K562 (cell line): Measurements from ENCODE around the gene WASF1. TPM values are rescaled to one million over a fixed set of nuclear protein-coding genes. Genes with fewer than 3 reads are reported as not detected.
A peak's percentile ranks its signal among the peaks of the same experiment; 100 is the strongest.

Source experiments
- ATAC-seq: fragments of 200-7000 bp; cut with Tn5 transposase; 3 replicates; pipeline ENCODE4 v1.9.1; 2020; ENCODE audit warnings: moderate library complexity
- BruUV-seq: library from RNA; stranded (reverse); fragments of 400-500 nt; replicated peaks from 2 replicates; lab custom pipeline; 2021; lab: Mats Ljungman, UMichigan
- CTCF ChIA-PET: fragments of 300-600 bp; formaldehyde crosslinking; extraction: SDS; loops from one replicate; lab custom pipeline; 2021; ENCODE audit warnings: low intra/inter-chr PET ratio; lab: Yijun Ruan, JAX
- POLR2A ChIA-PET: fragments of 300-600, 350-650 bp; sonication (Branson Sonifier 250); formaldehyde crosslinking; extraction: SDS; loops from one replicate; lab custom pipeline; 2021; ENCODE audit warnings: antibody characterized with exemption, inconsistent platforms; lab: Yijun Ruan, JAX
- DNase-seq, 4 experiments: peaks; one replicate each; pipeline versions ENCODE4 v3.0.0 to v3.0.0-alpha.2; 2011 to 2018; ENCODE audit warnings: low spot score in 3 of 4, mixed read lengths in 3 of 4; ENCODE audit errors: extremely low read depth in 1 of 4
- FAIRE-seq: peaks from 2 replicates; lab custom pipeline; 2011; peaks lifted over from hg19 to GRCh38; lab: Jason Lieb, UNC
- H2AFZ ChIP-seq: 2 replicates; pipeline ENCODE4 v1.6.0; 2011; ENCODE audit warnings: low read depth, low read length, control low read depth, inconsistent platforms
- H3K27ac ChIP-seq: fragments of 200-600 bp; 3 replicates; pipeline ENCODE4 v1.8.0; 2011; ENCODE audit warnings: low read depth, mild to moderate bottlenecking, control low read depth, inconsistent platforms, low read length, moderate library complexity, mixed read lengths; ENCODE audit errors: extremely low read depth
- H3K27me3 ChIP-seq, 2 experiments: fragments of 300-600 bp in 1 of 2; 2 replicates in 1 of 2; 3 replicates in 1 of 2; pipeline versions ENCODE4 v1.6.0 to v1.8.0; 2011; ENCODE audit warnings: inconsistent platforms in 2 of 2, low read length in 2 of 2, mild to moderate bottlenecking in 1 of 2, mixed read lengths in 1 of 2, moderate library complexity in 1 of 2; ENCODE audit not compliant: control insufficient read depth in 2 of 2, insufficient read depth in 2 of 2
- H3K36me3 ChIP-seq: fragments of 300-600 bp; 3 replicates; pipeline ENCODE4 v1.8.0; 2011; ENCODE audit warnings: mild to moderate bottlenecking, low read length, inconsistent platforms; ENCODE audit not compliant: control insufficient read depth, insufficient read depth
- H3K4me1 ChIP-seq, 2 experiments: fragments of 200-600 bp in 1 of 2; replicated peaks in 1 of 2; 2 replicates in 1 of 2; 3 replicates in 1 of 2; pipeline versions ENCODE4 v1.5.1 to v1.8.0; 2011; ENCODE audit warnings: inconsistent platforms in 2 of 2, low read length in 2 of 2, mild to moderate bottlenecking in 1 of 2, mixed read lengths in 1 of 2, moderate library complexity in 1 of 2; ENCODE audit not compliant: control insufficient read depth in 2 of 2, insufficient read depth in 2 of 2
- H3K4me2 ChIP-seq: 2 replicates; pipeline ENCODE4 v1.6.1; 2011; ENCODE audit warnings: low read length, control low read depth, inconsistent platforms, mixed read lengths; ENCODE audit not compliant: insufficient read depth
- H3K4me3 ChIP-seq: fragments of 200-600 bp; sonication (generic), shearing (Covaris generic); 2 replicates; pipeline ENCODE4 v1.5.1; 2016; ENCODE audit warnings: control low read depth, inconsistent platforms
- H3K79me2 ChIP-seq: fragments of 200-600 bp; 3 replicates; pipeline ENCODE4 v1.8.0; 2011; ENCODE audit warnings: low read length, inconsistent platforms; ENCODE audit not compliant: control insufficient read depth, insufficient read depth
- H3K9ac ChIP-seq, 2 experiments: 2 replicates each; pipeline versions ENCODE4 v1.6.0 to v1.6.1; 2011; ENCODE audit warnings: low read depth in 2 of 2, low read length in 2 of 2, control low read depth in 1 of 2, inconsistent platforms in 1 of 2, mild to moderate bottlenecking in 1 of 2, mixed read lengths in 1 of 2; ENCODE audit not compliant: insufficient read depth in 1 of 2
- H3K9me1 ChIP-seq: one replicate; pipeline ENCODE4 v1.6.0; 2011; ENCODE audit warnings: inconsistent platforms, mild to moderate bottlenecking, low read length, moderate library complexity; ENCODE audit not compliant: control insufficient read depth, insufficient read depth
- H3K9me3 ChIP-seq: replicated peaks from 2 replicates; pipeline ENCODE4 v1.5.1; 2011; ENCODE audit warnings: low read depth, low read length, inconsistent platforms; ENCODE audit not compliant: control insufficient read depth, insufficient read depth
- H4K20me1 ChIP-seq: replicated peaks from 2 replicates; pipeline ENCODE4 v1.6.1; 2011; ENCODE audit warnings: low read length, inconsistent platforms, mixed read lengths; ENCODE audit not compliant: control insufficient read depth, insufficient read depth
- CHD1 ChIP-seq: fragments of 200-600 bp; sonication (generic); IDR thresholded peaks from one replicate; pipeline ENCODE4 v1.6.1; 2012; ENCODE audit warnings: mild to moderate bottlenecking, moderate library complexity, low read length, inconsistent platforms
- EHMT2 ChIP-seq: fragments of 450-650 bp; IDR thresholded peaks from 2 replicates; pipeline ENCODE4 v1.6.1; 2018; ENCODE audit warnings: antibody characterized with exemption
- FOS ChIP-seq: IDR thresholded peaks from 3 replicates; pipeline ENCODE4 v1.6.1; 2011; ENCODE audit not compliant: insufficient read length; ENCODE audit errors: extremely low read depth
- FOSL1 ChIP-seq: fragments of 200-800 bp; sonication (Bioruptor generic); conservative IDR thresholded peaks from 2 replicates; pipeline ENCODE4 v1.6.1; 2016; ENCODE audit warnings: missing genetic modification characterization, missing compliant biosample characterization
- KDM5B ChIP-seq: fragments of 200-600 bp; sonication (generic); IDR thresholded peaks from 2 replicates; pipeline ENCODE4 v1.6.1; 2012; ENCODE audit warnings: low read depth, mild to moderate bottlenecking, moderate library complexity, low read length, control low read depth, inconsistent platforms; ENCODE audit not compliant: insufficient replicate concordance
- KHSRP ChIP-seq: fragments of 450-650 bp; IDR thresholded peaks from 2 replicates; pipeline ENCODE4 v1.6.1; 2017
- MAFF ChIP-seq: IDR thresholded peaks from 2 replicates; pipeline ENCODE4 v1.6.1; 2012; ENCODE audit warnings: low read length, improper control_type of control experiment
- NCOA4 ChIP-seq: fragments of 450-650 bp; IDR thresholded peaks from 2 replicates; pipeline ENCODE4 v1.6.1; 2018; ENCODE audit warnings: mild to moderate bottlenecking; ENCODE audit not compliant: partially characterized antibody
- SAFB2 ChIP-seq: fragments of 200-400 bp; formaldehyde crosslinking; IDR thresholded peaks from 2 replicates; pipeline ENCODE4 v1.6.1; 2018; ENCODE audit warnings: borderline replicate concordance, low read length, low read depth, moderate library complexity; ENCODE audit not compliant: severe bottlenecking
- SMAD2 ChIP-seq: fragments of 150-350 bp; IDR thresholded peaks from 2 replicates; pipeline ENCODE4 v1.6.1; 2014; ENCODE audit warnings: low read depth, mild to moderate bottlenecking, low read length
- ZNF274 ChIP-seq: IDR thresholded peaks from 2 replicates; pipeline ENCODE4 v1.6.1; 2011; ENCODE audit warnings: low read depth, mild to moderate bottlenecking, low read length, moderate library complexity, borderline replicate concordance
- ZNF57 ChIP-seq: fragments of 450-650 bp; formaldehyde crosslinking; IDR thresholded peaks from 2 replicates; pipeline ENCODE4 v1.4.0; 2020; ENCODE audit warnings: mild to moderate bottlenecking, moderate library complexity
- WGBS: fragments of 100-300 bp; shearing (Covaris generic); methylation state at CpG from one replicate; pipeline ENCODE4 v1.1.6; 2016; ENCODE audit warnings: low coverage, mixed read lengths; ENCODE audit not compliant: insufficient coverage; ENCODE audit errors: missing lambda C conversion rate; 5-methylcytosine and 5-hydroxymethylcytosine counted together
- in situ Hi-C: fragments of 300-500 bp; cut with MboI; formaldehyde crosslinking; loops from 4 replicates; pipeline ENCODE4 v1.15.0; 2018; ENCODE audit warnings: inconsistent platforms, mixed read lengths
- intact Hi-C: fragments of 100-400 bp; cut with micrococcal nuclease; formaldehyde crosslinking; loops from 2 replicates; pipeline ENCODE4 v1.14.2; 2022
- polyA plus RNA-seq, 8 experiments: library from polyadenylated mRNA; depleted of rRNA in 4 of 8; stranded (reverse) in 5 of 8; unstranded in 3 of 8; fragments of >200 nt; fragmentation: Nextera tagmentation in 2 of 8; fragmentation: Illumina TruSeq in 1 of 8; extraction: Ambion mirVana in 2 of 8; extraction: Trizol in 1 of 8; gene quantifications; 2 replicates each; pipeline versions ENCODE4 v1.2.1 to v1.2.3, GENCODE V29; 2011 to 2014; ENCODE audit warnings: inconsistent platforms in 1 of 8, missing spikeins in 1 of 8
- total RNA-seq, 7 experiments: library from RNA; depleted of rRNA in 6 of 7; stranded (reverse); fragments of >200 nt in 6 of 7; fragmentation: Illumina TruSeq in 2 of 7; extraction: Trizol in 2 of 7; gene quantifications; 2 replicates each; pipeline versions ENCODE4 v1.2.1 to v1.2.3, GENCODE V29; 2011 to 2021; ENCODE audit warnings: low replicate concordance in 1 of 7
- TF ChIP-seq, protein P1 (sequence below), 2 experiments: fragments of 450-650 bp; formaldehyde crosslinking in 1 of 2; IDR thresholded peaks; 2 replicates each; pipeline versions ENCODE4 v1.4.0 to v1.6.1; 2014 to 2020; ENCODE audit warnings: mild to moderate bottlenecking in 2 of 2, borderline replicate concordance in 1 of 2, low read depth in 1 of 2
- TF ChIP-seq, protein P2 (sequence below), 2 experiments: fragments of 450-650 bp in 1 of 2; sonication (generic) in 1 of 2; formaldehyde crosslinking; conservative IDR thresholded peaks; 2 replicates each; pipeline versions ENCODE4 v1.4.0 to v1.8.1; 2020 to 2022; ENCODE audit warnings: mild to moderate bottlenecking in 1 of 2, missing genetic modification reagents in 1 of 2

The WASF1 gene
- total and polyA plus RNA-seq, 9 of the 15 experiments (the other 6 are each of a cell fraction or from before 2014, with no cell fraction given) = 2.1 to 18.2 (median 7.4) TPM

DNA sequence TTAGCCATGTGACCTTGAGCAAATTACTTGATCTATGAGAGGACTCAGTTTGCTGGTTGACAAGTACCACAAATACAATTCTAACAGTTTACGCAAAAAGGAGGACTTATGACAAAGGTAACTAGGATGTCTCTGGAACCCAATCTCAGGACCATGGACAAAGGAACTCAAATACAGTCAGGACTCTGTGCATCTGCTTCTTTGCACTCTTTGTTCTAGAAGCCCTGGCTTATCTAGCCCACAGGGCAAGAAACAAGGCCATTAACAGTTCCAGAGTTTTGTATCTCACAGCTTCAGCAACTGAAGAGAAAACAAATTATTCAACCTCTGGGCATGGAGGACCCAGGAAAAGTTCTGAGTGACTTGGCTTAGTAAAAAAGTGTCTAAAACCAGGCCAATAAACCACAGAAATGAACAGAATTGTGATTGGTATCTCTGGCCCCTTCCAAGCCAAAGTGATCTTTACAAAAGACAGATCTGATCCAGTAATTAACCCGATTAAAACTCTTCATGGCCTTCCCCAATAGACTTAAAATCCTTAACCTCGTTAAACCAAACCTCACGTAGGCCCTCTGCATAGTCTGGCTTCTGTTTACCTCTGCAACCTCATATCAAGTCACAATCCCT lies 5.9 kb downstream of the WASF1 start:
- peak; percentile 53; the same call in 1 of the 3 replicates for ATAC-seq
- POLR2A ChIA-PET = no interaction called here
- no peak for TF ChIP-seq ZNF274
- TF ChIP-seq, protein P1, sequence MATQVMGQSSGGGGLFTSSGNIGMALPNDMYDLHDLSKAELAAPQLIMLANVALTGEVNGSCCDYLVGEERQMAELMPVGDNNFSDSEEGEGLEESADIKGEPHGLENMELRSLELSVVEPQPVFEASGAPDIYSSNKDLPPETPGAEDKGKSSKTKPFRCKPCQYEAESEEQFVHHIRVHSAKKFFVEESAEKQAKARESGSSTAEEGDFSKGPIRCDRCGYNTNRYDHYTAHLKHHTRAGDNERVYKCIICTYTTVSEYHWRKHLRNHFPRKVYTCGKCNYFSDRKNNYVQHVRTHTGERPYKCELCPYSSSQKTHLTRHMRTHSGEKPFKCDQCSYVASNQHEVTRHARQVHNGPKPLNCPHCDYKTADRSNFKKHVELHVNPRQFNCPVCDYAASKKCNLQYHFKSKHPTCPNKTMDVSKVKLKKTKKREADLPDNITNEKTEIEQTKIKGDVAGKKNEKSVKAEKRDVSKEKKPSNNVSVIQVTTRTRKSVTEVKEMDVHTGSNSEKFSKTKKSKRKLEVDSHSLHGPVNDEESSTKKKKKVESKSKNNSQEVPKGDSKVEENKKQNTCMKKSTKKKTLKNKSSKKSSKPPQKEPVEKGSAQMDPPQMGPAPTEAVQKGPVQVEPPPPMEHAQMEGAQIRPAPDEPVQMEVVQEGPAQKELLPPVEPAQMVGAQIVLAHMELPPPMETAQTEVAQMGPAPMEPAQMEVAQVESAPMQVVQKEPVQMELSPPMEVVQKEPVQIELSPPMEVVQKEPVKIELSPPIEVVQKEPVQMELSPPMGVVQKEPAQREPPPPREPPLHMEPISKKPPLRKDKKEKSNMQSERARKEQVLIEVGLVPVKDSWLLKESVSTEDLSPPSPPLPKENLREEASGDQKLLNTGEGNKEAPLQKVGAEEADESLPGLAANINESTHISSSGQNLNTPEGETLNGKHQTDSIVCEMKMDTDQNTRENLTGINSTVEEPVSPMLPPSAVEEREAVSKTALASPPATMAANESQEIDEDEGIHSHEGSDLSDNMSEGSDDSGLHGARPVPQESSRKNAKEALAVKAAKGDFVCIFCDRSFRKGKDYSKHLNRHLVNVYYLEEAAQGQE (IDR thresholded peaks at IDR 0.05; ENCODE audit: borderline replicate concordance) = peak; percentile 94
- TF ChIP-seq, protein P1 (CRISPR knock-in tag; IDR thresholded peaks at IDR 0.05; ENCODE audit: low read depth) = peak; percentile 86; the same call in 1 of the 2 replicates
- peak; percentile 86 for TF ChIP-seq EHMT2
- TF ChIP-seq FOSL1 (tag) = no peak
- TF ChIP-seq ZNF57 = no peak
- no peak for TF ChIP-seq KDM5B
- no peak for TF ChIP-seq FOS
- no peak for TF ChIP-seq KHSRP
- TF ChIP-seq MAFF = no peak
- no peak for TF ChIP-seq SMAD2
- no peak for TF ChIP-seq SAFB2
- TF ChIP-seq NCOA4 = no peak
- TF ChIP-seq, protein P2, sequence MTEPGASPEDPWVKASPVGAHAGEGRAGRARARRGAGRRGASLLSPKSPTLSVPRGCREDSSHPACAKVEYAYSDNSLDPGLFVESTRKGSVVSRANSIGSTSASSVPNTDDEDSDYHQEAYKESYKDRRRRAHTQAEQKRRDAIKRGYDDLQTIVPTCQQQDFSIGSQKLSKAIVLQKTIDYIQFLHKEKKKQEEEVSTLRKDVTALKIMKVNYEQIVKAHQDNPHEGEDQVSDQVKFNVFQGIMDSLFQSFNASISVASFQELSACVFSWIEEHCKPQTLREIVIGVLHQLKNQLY (CRISPR knock-in tag; conservative IDR thresholded peaks at IDR 0.05) = no peak
- no peak for TF ChIP-seq CHD1

More for the DNA sequence above, 5.9 kb downstream of the WASF1 start:
- in situ Hi-C loops (loop anchor here (10.0 kb wide), 1 partner anchor 221 kb away; no protein-coding TSS in a partner anchor), intact Hi-C loops (loop anchor here (10.0 kb wide), 1 partner anchor 469 kb away; no protein-coding TSS in a partner anchor)
- H3K9me3 ChIP-seq = no peaks in the 10 kb centered on the region
- peaks cover 0 to 3% of the 10 kb centered on the region in 2 experiments; a peak in 2 of 5 replicates for H3K4me1 ChIP-seq
- H3K36me3 ChIP-seq = no peaks in the 10 kb centered on the region
- no peak overlapping the region for H3K9ac ChIP-seq
- H4K20me1 ChIP-seq = no peaks in the 10 kb centered on the region; the same call in 1 of the 2 replicates
- 35% methylated on average over 4 of the region's 4 CpGs for WGBS
- no peak overlapping the region for H3K4me2 ChIP-seq
- CTCF ChIA-PET = no interaction called here
- H3K27me3 ChIP-seq = no peaks in the 10 kb centered on the region
- no peak overlapping the region for H3K4me3 ChIP-seq
- DNase-seq = peak in 2 of 4 experiments; percentile 11 to 16
- H3K9me1 ChIP-seq = no peaks in the 10 kb centered on the region
- H2AFZ ChIP-seq = no peak overlapping the region
- peaks cover 3% of the 10 kb centered on the region; the same call in 1 of the 3 replicates for H3K79me2 ChIP-seq
- BruUV-seq = no TSS peak
- H3K27ac ChIP-seq = no peak overlapping the region
- FAIRE-seq = no peak
